ENCODE results near the gene ANGPTL7. TPM values are rescaled to one million over a fixed set of nuclear protein-coding genes. Genes with fewer than 3 reads are reported as not detected.

Gene ANGPTL7
- polyA plus RNA-seq, 3 donors, result 0.45 to 1.7 (median 1.1) TPM

- no peak overlapping the region for H3K27ac ChIP-seq (ENCODE audit: low read depth, low read length)
- 64 to 84% (median 64%) methylated on average over 6 of the region's 6 CpGs for WGBS, 3 donors
Measured at GRCh38 chr1:11237356-11237755, 48.2 kb downstream of the ANGPTL7 start.

- no peak overlapping the region for H3K27ac ChIP-seq (ENCODE audit: low read depth, low read length)
- 90 to 94% (median 93%) methylated on average over 7 of the region's 7 CpGs for WGBS, 3 donors
Measured at GRCh38 chr1:11238311-11238710, 49.2 kb downstream of the ANGPTL7 start.

DNA sequence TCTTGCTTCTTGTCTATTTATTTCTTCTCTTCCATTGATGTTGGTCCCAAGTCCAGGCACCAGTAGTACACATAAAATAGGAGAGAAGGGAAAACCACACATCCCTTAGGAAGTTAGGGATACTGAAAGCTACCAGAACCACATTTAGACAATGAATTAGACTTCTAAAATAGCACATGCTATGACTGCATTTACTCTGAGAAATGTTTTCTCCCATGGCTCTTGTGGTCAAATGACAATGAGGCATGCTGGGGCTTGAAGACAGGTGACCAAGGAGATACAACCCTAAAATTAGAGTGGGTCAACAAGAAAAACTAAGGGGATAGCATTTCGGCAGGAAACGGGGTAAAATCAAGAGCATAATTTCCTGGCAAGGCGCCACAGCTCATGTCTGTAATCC, 56.1 kb downstream of the ANGPTL7 start:
- H3K27ac ChIP-seq (ENCODE audit: low read depth, low read length), result no peak overlapping the region
- WGBS, 3 donors, result 89 to 92% (median 90%) methylated on average over 3 of the region's 3 CpGs

Other genes with a start within 250 kb of the ANGPTL7 start
- gene TARDBP, start 176.7 kb upstream of the ANGPTL7 start, polyA plus RNA-seq, result 100 to 1,000 TPM in 2 of 3 donors, 10 to 100 TPM in 1; 54.7 to 152 (median 132) TPM
- gene MASP2, start 142.1 kb upstream of the ANGPTL7 start, polyA plus RNA-seq, result under 1 TPM in 2 of 3 donors, not detected in 1; 0.02 to 0.04 TPM
- gene SRM, start 129.3 kb upstream of the ANGPTL7 start, polyA plus RNA-seq, result 100 to 1,000 TPM; 113 to 130 (median 120) TPM
- 10 to 100 TPM; 21.2 to 31.6 (median 25.1) TPM for gene EXOSC10, start 89.5 kb upstream of the ANGPTL7 start, polyA plus RNA-seq
- gene MTOR, start 73.2 kb downstream of the ANGPTL7 start, polyA plus RNA-seq, result 10 to 100 TPM in 2 of 3 donors, 1 to 10 TPM in 1; 8.7 to 16.9 (median 12.6) TPM
- 10 to 100 TPM in 1 of 3 donors, 1 to 10 TPM in 2; 3.1 to 10.3 (median 7.2) TPM for gene UBIAD1, start 83.8 kb downstream of the ANGPTL7 start, polyA plus RNA-seq

Data from adipose tissue (tissue), 3 donors.